GM18508 (cell line): ENCODE data around the gene LAMC1.
"Not testable (repeated sequence)": the region's sequence is repeated elsewhere in the genome, so short reads cannot be mapped to it uniquely, and the experiment has no call there.

ENCODE experiments used
- ATAC-seq: cut with Tn5 transposase; IDR thresholded peaks from one replicate; pipeline ENCODE4 v1.9.1; 2021; ENCODE audit warnings: moderate number of reproducible peaks; ENCODE audit not compliant: insufficient read depth, unreplicated experiment

The LAMC1 gene

DNA sequence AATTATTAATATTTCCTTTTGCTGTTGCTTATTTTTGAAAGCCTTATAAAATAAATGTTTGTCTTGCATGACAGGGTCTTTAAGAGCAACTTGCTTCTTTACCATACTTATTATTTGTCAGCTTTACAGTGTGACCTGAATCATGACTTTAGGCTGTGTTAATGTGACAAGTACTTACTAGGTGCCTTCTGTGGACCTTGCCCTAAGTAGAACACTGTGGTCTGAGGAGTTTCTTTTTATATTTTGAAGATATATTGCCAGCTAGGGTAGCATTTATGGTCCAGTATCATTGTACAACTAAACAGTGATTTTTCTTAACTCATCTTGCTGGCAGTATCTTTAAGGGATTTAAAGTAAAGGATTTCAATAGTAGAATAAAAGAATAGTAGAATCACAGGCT is 117.4 kb downstream of the LAMC1 start:
- ATAC-seq: no peak

- ATAC-seq: no peak
Observed at GRCh38 chr1:183142171-183142570, 119.0 kb downstream of the LAMC1 start.

- ATAC-seq: no peak
Observed at GRCh38 chr1:183143576-183144315, 120.5 kb downstream of the LAMC1 start.

DNA sequence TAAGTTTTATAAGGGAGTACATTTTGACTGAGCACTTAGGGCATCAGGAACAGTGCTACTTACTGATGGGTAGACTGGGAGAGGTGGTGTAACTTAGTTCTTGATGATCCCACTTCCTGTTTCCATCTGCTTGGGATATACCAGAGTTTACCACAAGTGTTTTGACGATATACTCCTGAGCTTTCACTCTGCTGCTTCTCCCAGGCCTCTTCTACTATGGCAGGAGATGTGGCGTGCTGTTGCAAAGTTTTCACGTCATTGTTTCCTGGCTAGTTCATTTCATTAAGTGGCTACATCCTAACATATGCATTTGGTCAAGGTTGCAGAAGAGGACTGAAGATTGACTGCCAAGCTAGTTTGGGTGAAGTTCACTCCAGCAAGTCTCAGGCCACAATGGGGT is 121.5 kb downstream of the LAMC1 start:
- no peak for ATAC-seq

DNA sequence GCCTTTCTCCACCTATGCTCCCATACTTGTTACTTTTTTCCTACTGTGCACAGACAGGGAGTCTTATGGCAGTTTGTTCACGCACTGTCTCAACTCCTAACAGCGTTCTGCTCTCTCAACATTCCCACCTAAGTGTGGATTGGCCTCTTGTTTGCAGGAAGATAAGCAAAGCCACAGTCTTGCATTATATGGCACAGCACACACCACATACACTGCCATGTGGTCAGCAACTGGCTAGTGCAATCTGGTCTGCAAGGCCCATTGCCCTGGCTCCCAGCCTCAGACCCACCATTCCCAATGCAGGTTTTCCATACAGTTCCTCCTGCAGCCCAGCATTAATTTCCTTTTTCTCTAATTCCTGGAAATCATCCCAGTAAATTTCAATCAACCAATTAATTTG is 124.5 kb downstream of the LAMC1 start:
- ATAC-seq: no peak

DNA sequence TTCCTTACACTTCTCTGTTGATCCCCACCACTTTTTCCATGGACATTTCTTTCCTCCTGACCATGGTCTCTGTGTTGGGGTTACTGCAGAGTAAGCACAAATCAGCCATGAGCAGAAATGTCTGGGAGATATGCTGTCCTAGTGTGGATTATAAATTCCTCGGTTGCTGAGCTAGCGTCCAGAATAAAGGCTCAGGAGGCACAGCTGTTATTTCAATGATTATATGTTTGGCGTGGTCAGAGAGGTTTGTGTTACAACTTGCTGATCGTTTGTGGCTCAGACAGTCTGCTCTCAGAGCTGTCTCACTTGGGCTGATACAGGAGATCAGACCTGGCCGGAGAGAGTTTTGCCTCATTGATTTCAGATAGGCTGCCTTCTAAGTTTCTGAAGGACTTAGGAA is 125.4 kb downstream of the LAMC1 start:
- ATAC-seq: no peak

DNA sequence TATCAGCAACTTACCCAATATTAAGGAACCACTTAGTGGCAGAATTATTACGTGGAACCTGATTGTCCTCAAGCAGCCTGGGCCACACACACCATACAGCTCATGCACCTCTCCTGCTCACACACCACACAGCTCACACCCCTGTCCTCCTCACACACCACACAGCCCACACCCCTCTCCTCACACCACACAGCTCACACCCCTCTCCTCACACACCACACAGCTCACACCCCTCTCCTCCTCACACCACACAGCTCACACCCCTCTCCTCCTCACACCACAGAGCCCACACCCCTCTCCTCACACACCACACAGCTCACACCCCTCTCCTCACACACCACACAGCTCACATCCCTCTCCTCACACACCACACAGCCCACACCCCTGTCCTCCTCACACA is 126.1 kb downstream of the LAMC1 start:
- ATAC-seq: no peak

- ATAC-seq: not testable (repeated sequence)
Observed at GRCh38 chr1:183150032-183150431, 126.8 kb downstream of the LAMC1 start.

DNA sequence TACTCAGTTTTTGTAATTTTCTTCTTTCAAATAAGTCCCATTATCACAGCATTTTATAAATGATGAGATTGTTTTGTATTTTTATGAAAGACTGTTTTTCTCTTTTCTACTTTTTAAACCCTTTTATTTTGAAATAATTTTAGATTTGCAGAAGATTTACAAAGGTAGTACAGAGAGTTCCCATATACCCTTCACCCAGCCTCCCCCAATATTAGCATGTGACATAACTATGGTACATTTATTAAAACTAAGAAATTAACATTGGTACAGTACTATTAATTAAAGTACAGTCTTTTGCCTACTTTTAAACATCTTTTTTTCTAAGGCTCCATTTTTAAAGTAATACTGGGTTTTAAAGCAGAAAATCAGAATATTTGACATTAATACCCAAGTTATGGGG is 127.2 kb downstream of the LAMC1 start:
- no peak for ATAC-seq

- ATAC-seq: no peak
Observed at GRCh38 chr1:183152180-183152579, 129.0 kb downstream of the LAMC1 start.

DNA sequence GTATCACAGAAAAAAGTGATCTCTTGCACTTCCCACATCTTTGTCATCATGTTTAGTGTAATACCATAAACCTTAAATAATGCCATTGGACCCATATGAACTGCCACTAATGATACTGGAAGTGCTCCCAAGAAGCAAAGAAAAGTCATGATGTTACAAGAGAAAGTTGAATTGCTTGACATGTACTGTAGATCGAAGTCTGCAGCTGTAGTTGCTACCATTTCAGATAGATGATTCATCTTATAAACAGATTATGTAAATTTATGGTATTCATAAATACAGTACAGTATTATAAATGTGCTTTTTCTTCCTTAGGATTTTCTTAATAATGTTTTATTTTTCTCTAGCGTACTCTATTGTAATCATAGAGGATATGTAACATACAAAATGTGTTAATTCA is 132.7 kb downstream of the LAMC1 start:
- ATAC-seq: no peak

GRCh38 chr1:183159960-183160359 is 136.7 kb downstream of the LAMC1 start:
- no peak for ATAC-seq

DNA sequence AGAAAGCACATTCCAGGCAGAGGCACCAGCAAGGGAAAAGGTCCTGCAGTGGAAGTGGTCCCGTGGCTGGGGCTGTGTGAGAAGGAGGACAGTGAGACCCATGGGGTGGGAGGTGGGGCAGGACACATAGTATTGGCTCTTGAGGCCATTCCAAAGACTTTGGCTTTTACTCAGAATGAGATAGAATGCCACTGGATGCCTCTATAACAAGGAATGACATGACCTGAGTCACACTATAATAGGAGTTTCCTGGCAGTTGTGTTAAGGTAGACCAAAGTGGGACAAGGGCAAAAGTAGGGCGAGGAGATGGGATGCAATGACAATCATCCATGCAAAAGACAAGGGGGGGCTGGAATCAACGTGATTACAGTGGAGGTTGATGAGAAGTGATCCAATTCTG is 138.2 kb downstream of the LAMC1 start:
- no peak for ATAC-seq

GRCh38 chr1:183163316-183163715 is 140.1 kb downstream of the LAMC1 start:
- no peak for ATAC-seq

- no peak for ATAC-seq
Observed at GRCh38 chr1:183164340-183164739, 141.1 kb downstream of the LAMC1 start.

DNA sequence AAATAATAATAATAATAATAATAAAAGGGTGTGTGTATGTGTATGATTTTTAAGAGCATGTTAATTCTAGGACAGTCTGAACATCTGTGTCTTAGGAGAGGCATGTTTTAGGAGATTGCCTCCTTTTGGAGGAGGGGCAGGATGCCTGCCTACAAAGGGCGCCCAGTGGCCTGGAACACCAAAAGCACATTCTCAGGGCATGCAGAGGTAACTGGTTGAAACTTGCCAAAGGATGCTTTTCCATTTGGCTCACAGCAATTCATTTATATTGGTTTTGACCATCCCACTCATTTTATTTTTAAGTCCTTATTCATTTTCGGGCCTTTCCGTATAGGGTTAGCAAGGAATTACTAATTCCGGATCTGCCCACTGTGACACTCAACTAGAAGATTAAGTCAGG is 141.7 kb downstream of the LAMC1 start:
- ATAC-seq: no peak

DNA sequence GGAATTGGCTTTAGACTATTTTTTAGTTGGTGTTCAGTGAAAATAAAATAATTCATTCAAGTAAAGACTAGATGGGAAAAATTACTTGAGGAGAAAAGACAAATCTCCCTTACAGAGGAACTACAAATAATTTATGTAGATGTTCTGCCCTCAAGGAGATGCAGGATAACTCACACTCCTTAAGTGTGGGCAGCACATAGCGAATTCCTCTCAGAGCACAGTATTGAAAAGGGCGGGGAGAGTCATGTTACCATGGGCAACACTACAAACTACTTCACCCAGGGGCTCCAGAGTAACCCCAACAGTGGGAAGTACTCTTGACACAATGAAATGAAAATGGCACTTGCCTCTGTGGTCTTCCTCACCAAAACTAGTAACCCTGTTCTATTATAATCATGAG is 142.2 kb downstream of the LAMC1 start:
- no peak for ATAC-seq

- no peak for ATAC-seq
Observed at GRCh38 chr1:183166454-183166853, 143.2 kb downstream of the LAMC1 start.

DNA sequence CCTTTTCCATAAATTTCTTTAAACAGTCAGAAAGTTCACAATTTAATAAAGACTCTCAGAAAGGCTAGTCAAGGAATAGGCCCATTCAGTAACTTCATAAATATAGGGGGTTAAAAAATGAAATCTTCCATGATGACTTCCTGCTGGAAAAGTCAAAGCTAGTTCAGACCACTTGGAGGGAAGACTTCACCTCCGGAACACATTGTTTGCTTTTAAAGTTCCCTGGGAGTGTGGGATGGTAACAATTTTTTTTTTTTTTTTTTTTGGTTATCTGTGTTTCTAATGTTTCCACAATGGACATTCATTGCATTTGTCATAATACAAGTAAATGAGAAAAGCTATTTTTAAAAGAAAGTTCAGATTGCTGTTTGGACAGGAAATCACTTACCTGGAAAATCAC is 144.5 kb downstream of the LAMC1 start:
- no peak for ATAC-seq

- no peak for ATAC-seq
Observed at GRCh38 chr1:183168308-183168707, 145.1 kb downstream of the LAMC1 start.

DNA sequence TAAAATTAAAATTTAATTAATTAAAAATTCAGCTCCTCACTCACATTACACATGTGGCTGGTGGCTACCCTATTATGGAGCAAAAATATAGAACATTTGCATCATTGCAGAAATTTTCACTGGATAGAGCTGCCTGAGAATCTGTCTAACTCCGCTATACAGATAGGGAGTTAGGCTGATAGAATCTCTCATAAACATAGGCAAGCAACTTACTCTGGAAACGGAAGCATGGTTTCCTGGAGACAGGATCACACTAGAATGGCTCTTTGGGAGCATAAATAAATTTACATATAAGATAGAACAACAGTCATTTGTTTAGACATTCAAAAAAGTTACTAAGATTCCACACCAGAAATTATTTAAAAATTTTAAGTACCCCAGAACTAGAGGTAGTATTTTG is 150.6 kb downstream of the LAMC1 start:
- no peak for ATAC-seq

DNA sequence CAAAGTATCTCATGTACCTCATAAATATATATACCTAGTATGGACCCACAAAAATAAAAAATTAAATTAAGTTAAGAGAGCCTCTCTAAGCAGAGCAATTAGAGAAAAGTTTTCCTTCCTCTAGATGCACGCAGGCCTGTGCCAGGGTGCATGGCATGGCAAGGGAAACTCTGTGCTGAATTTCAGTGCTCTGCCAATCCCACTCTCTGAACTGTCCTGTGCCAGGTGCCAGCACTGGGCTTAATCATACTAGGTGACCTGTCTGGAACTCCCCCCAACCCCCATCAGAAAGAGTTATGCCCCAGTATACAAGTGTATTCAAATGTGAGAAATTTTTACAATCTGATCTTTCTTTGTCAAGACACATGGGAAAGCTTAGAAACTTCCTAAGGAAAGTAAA is 152.4 kb downstream of the LAMC1 start:
- no peak for ATAC-seq

- ATAC-seq: no peak
Observed at GRCh38 chr1:183178545-183178944, 155.3 kb downstream of the LAMC1 start.
